ENCODE results near the gene ASCL2.

The ASCL2 gene

GRCh38 chr11:2300290-2300935 lies 30.0 kb upstream of the ASCL2 start:
- H3K4me1 ChIP-seq (ENCODE audit: insufficient read depth, poor library complexity, severe bottlenecking), result no peaks in the 10 kb centered on the region
- no peaks in the 10 kb centered on the region for H3K36me3 ChIP-seq (ENCODE audit: low read depth)
- H3K9me3 ChIP-seq (ENCODE audit: severe bottlenecking), result no peaks in the 10 kb centered on the region
- no peak overlapping the region for H3K4me3 ChIP-seq (ENCODE audit: severe bottlenecking)
- no peak for ATAC-seq (ENCODE audit: low read depth)
- no peak for TF ChIP-seq CTCF (IDR thresholded peaks at IDR 0.05; ENCODE audit: poor library complexity, severe bottlenecking)
- DNase-seq (ENCODE audit: low spot score), result peak; percentile 66
- H3K27ac ChIP-seq (ENCODE audit: poor library complexity, severe bottlenecking), result no peak overlapping the region
- no peaks in the 10 kb centered on the region for H3K27me3 ChIP-seq (ENCODE audit: insufficient read depth, poor library complexity, severe bottlenecking)

- no peak for ATAC-seq (ENCODE audit: low read depth)
- Histone ChIP-seq H3K36me3 (ENCODE audit: low read depth) (no peaks in the 10 kb centered on the region), H3K4me3 (ENCODE audit: severe bottlenecking) (no peak overlapping the region), H3K4me1 (ENCODE audit: insufficient read depth, poor library complexity, severe bottlenecking) (no peaks in the 10 kb centered on the region), H3K27ac (ENCODE audit: poor library complexity, severe bottlenecking) (no peak overlapping the region), H3K27me3 (ENCODE audit: insufficient read depth, poor library complexity, severe bottlenecking) (no peaks in the 10 kb centered on the region), H3K9me3 (ENCODE audit: severe bottlenecking) (no peaks in the 10 kb centered on the region)
- TF ChIP-seq CTCF (IDR thresholded peaks at IDR 0.05; ENCODE audit: poor library complexity, severe bottlenecking), result no peak
- no peak for DNase-seq (ENCODE audit: low spot score)
These were observed 29.4 kb upstream of the ASCL2 start for GRCh38 chr11:2299773-2300172.

- Histone ChIP-seq H3K4me3 (ENCODE audit: severe bottlenecking) (no peak overlapping the region), H3K4me1 (ENCODE audit: insufficient read depth, poor library complexity, severe bottlenecking) (no peaks in the 10 kb centered on the region), H3K27ac (ENCODE audit: poor library complexity, severe bottlenecking) (no peak overlapping the region), H3K27me3 (ENCODE audit: insufficient read depth, poor library complexity, severe bottlenecking) (no peaks in the 10 kb centered on the region), H3K9me3 (ENCODE audit: severe bottlenecking) (no peaks in the 10 kb centered on the region), H3K36me3 (ENCODE audit: low read depth) (no peaks in the 10 kb centered on the region)
- ATAC-seq (ENCODE audit: low read depth), result peak; percentile 66; the same call in 2 of the 3 replicates
- TF ChIP-seq CTCF (IDR thresholded peaks at IDR 0.05; ENCODE audit: poor library complexity, severe bottlenecking), result peak; percentile 47
- DNase-seq (ENCODE audit: low spot score), result no peak
These were observed 28.7 kb upstream of the ASCL2 start for GRCh38 chr11:2298795-2299761.

GRCh38 chr11:2298131-2298794 lies 27.9 kb upstream of the ASCL2 start:
- Histone ChIP-seq H3K4me3 (ENCODE audit: severe bottlenecking) (no peak overlapping the region), H3K27ac (ENCODE audit: poor library complexity, severe bottlenecking) (no peak overlapping the region), H3K36me3 (ENCODE audit: low read depth) (no peaks in the 10 kb centered on the region), H3K4me1 (ENCODE audit: insufficient read depth, poor library complexity, severe bottlenecking) (no peaks in the 10 kb centered on the region), H3K27me3 (ENCODE audit: insufficient read depth, poor library complexity, severe bottlenecking) (no peaks in the 10 kb centered on the region), H3K9me3 (ENCODE audit: severe bottlenecking) (no peaks in the 10 kb centered on the region)
- DNase-seq (ENCODE audit: low spot score), result no peak
- TF ChIP-seq CTCF (IDR thresholded peaks at IDR 0.05; ENCODE audit: poor library complexity, severe bottlenecking), result no peak
- ATAC-seq (ENCODE audit: low read depth), result no peak

All from RWPE2 (cell line).